GM12891 (cell line): ENCODE data around the gene SMARCAD1.

Source experiments
- POLR2A ChIP-seq: IDR thresholded peaks from 2 replicates; pipeline ENCODE4 v1.6.1; 2011; ENCODE audit warnings: low read depth, low read length, control low read depth
- TAF1 ChIP-seq: IDR thresholded peaks from 2 replicates; pipeline ENCODE4 v1.6.1; 2011; ENCODE audit warnings: low read depth, low read length, control low read depth

DNA sequence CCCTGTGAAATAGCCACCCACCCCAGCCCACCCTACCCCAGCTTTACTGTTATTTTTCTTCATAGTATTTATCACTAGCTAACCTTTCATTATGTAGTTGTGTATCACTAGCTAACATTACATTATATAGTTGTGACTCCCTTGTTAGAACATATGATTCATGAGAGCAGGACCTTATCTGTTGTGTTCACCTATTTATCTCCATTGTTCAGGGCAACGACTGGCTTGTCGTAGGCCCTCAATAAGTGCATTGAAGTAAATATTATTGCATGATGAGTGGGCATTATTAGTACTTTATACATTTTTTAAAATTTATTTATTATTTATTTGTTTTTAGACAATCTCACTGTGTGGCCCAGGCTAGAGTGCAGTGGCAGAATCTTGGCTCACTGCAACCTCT is 4.2 kb downstream of the SMARCAD1 start:
- TF ChIP-seq TAF1 (no peak), POLR2A (no peak)
